Smooth muscle cell of the brain vasculature (primary cell): Measurements from ENCODE around the gene LMNTD1.
A peak's percentile ranks its signal among the peaks of the same experiment; 100 is the strongest.
"Not testable (repeated sequence)": the region's sequence is repeated elsewhere in the genome, so short reads cannot be mapped to it uniquely, and the experiment has no call there.

ENCODE experiments used
- DNase-seq: peaks from one replicate; pipeline ENCODE4 v3.0.0-alpha.2; 2012; ENCODE audit warnings: low read depth, low spot score

Gene LMNTD1

DNA sequence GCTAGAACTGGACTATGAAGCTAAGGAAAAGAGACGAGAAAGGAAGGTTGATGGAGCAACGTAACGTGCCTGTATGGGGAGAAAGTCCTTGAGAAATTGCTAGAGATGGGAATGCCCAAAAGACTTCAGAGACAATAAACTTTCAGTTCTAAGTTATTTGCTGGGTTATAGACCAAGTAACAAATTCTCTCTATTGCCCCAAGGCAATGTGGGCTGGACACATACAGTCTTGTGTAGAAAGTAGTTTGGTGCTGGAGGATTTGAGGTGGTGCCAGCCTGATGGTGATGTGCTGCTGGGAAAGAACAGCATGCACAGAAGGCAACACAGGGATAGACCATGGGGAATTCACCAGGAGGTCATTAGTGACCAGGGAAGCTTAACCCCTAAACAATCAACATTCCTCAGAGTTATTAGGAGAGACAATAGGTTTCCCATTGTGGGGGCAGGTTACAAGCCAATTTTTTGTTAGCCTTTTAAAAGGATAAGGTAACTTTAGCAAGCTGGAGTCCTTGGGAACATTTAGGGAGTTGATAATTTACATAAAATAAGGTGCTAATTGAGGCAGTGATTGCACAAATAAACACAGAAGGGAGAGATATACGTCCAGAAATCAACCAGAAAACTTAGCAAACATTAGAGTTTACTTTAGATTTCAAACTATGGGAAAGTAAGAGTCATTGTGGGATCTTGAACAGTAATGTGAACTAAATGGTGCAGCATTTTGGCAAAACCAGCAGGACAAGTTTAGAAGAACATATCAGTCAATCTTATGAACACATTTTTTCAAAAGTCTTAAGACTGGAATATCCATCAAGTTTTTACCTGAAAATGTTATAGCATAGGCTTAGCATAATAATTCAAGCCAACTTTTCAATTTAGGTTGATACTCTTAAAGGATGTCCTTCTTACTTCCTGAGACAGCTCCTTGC, 61.4 kb downstream of the LMNTD1 start:
- DNase-seq = no peak

DNA sequence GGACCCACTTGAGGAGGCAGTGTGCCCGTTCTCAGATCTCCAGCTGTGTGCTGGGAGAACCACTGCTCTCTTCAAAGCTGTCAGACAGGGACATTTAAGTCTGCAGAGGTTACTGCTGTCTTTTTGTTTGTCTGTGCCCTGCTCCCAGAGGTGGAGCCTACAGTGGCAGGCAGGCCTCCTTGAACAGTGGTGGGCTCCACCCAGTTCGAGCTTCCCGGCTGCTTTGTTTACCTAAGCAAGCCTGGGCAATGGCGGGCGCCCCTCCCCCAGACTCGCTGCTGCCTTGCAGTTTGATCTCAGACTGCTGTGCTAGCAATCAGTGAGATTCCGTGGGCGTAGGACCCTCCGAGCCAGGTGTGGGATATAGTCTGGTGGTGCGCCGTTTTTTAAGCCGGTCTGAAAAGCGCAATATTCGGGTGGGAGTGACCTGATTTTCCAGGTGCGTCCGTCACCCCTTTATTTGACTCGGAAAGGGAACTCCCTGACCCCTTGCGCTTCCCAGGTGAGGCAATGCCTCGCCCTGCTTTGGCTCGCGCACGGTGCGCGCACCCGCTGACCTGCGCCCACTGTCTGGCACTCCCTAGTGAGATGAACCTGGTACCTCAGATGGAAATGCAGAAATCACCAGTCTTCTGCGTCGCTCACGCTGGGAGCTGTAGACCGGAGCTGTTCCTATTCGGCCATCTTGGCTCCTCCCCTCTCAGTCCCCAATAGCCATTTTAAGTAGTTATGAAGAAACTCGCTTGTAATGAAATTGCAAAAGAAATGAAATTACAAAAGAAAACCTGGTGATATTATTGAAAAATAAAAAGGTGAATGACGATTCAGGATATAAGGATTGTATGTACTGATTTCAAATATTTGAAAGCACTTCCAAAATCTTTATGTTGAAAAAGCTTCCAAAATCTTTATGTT, 63.9 kb downstream of the LMNTD1 start:
- not testable (repeated sequence) for DNase-seq

DNA sequence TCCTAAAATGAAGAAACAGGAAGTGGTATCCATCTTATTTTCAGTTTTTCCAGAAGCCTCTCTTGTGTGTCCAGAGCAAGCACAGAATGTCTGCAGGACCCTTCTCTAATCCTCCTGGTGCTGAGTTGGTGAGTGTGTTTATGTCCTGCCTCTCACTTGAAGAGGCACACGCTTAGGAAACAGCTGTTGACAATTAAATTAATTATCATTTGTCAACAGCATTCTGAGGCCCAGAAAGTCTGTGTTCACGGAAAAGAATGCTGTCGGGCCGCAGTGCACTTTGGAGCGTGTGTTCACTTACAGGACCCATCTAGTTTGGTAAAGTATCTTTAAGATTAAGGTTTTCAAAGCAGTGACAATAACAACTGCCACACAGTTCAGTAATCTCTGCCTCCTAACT, 70.5 kb downstream of the LMNTD1 start:
- no peak for DNase-seq

DNA sequence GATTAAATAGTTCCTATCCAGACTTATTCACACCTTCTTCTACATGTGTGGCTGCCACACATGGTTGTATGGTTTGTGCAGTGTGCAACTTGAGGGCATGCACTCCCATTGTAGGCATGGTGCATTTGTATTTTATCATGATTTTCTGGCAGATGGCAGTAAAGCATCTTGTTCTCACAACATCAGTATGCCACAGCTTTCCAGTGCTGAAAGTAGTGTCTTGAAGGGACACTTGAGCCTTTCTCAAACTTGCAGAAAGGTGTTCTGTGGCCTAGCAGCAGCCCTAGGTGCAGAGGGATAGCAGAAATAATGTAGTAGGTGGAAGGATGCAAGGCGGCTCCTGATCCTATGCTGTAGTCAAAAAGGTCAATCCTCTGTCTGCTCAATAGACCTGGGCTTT, 72.9 kb downstream of the LMNTD1 start:
- DNase-seq = no peak

DNA sequence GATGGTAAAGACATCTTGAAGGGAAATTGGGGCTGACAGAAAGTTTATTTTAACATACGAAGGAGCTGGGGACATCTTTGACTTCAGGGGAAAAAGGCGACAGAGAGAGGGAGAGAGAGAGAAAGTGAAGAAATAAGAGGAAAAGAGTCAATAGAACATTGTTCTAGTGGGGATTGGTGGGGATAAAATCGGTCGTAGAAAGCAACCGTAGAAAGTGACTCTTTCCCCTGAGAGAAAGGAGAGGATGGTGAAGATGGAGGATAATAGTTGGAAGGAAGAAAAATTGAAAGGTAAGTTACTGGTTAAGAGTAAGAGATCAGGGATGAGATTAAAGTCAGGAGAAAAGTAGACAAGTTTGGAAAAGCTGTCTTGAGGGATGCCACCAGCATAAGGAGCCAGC, 75.9 kb downstream of the LMNTD1 start:
- no peak for DNase-seq

DNA sequence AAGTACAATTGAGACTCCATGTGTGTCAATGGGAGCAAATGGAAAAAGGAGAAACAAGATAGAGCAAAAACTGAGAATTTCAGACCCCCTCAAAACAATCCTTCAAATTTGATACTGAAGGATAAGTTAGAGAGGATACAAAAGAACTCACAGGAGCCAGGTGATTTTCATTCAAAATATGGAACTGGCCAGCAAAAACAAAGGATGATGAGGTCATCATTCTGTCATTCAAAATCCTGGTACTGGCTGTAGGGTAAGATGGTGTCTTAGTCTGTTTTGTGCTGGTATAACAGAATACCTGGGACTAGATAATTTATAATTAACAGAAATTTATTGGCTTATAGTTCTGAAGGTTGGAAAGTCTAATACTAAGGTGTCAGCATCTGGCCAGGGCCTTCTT, 80.6 kb downstream of the LMNTD1 start:
- DNase-seq = no peak

DNA sequence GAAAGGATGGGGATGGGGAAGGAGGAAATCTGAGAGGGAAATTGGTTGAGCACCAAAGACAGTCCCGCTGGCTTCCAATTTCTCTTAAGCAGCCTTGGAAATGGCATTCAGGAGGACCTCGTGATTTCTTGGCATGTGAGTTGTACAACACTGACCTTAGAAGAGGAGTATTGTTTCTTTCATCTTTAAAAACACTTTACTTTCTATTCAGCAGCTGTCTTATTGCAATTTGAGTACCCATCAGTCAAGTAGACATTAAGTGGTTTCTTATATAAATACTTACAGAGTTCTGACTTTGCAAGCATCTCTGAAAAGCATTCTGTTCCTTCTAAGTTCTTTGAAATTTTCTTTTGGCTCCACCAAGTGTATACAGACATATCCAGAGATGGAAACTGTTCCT, 83.2 kb downstream of the LMNTD1 start:
- DNase-seq = no peak

DNA sequence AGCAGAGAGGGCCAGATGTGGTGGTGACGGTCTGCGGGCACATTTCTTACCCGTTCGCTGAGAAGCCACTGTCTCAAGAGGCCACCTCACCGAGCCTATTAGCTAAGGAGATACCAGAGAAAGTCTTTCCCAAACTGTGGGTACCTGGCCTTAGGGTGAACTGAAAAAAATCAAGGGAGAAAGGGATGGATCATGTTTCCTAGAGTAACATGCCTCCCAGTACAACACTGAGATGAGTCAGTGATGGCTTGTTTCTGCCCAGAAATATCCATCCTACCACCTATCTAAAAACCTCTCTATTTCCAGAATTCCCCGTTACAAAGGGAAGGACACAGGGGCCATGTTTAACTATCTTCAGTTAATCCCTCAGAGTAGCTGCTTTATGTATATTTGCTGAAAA, 83.7 kb downstream of the LMNTD1 start:
- DNase-seq = no peak

DNA sequence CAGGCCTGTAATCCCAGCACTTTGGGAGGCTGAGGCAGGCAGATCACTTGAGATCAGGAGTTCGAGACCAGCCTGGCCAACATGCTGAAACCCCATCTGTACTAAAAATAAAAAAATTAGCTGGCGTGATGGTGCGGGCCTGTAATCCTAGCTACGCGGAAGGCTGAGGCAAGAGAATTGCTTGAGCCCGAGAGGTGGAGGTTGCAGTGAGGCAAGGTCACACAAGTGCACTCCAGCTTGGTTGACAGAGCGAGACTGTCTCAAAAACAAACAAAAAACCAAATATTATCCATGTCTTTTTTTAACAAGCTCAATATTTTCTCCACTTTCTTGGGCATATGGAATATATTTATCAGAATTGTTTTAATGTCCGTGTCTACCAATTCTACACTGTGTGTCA, 89.6 kb downstream of the LMNTD1 start:
- DNase-seq = no peak

DNA sequence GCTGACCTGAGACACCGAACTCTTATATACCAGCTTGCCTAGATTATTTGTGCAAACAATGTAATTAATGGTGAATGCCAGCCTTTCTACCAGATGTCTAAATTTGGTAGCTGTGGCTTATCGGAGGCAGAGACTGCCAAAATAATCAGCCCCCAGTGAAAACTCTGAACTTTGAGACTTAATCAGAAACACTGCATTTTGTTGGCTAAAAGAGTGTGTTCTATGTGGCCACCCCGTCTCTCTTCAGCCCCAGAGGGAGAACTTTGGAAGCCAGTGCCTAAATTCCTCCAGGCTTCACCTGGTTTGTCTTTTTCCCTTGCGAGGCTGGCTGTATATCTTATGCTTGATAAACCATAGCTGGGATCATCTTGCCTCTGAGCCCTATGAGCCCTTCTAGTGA, 90.1 kb downstream of the LMNTD1 start:
- DNase-seq = no peak

DNA sequence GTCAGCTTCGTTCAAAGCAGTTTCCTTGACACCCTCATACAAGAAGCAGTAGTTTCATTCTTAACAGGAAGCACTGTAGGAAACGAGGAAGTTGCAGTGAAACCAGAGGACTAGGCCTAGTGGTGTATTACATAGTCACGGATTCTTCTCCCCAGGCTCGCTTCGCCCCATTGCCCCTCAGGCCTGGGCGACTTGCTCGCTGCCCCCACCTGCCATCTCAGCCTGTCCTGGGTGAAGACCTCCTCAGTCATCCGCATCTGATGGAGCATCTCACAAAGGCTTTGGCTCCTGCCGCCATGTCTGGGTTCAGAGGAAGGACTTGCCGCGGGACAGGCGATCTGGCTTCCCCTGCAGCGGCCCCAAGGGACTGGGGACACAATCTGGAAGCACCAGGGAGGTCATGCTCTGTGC, 93.5 kb downstream of the LMNTD1 start:
- DNase-seq = no peak

DNA sequence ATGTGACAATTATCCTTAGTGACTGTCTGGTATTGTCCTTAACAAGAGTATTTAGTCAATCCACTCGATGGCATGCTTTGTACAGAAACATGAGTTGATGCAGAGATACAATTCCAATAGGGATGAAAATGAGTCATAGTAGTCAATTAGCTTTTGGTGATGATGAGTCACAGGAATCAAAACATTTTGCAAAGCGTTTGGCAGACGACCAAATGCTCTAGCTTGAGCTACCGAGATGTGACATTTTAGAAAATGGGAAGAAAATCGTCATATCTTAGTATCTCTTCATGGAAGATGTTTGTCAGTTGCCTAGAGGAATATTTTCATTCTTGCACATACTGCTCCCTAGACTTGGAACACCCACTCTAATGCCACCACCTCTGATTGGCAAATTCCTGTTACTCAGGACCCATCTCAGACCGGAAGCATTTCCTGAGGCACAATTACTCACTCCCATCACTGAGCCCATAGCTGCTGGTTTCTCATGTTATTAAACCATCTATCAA, 95.0 kb downstream of the LMNTD1 start:
- DNase-seq = peak; percentile 85

DNA sequence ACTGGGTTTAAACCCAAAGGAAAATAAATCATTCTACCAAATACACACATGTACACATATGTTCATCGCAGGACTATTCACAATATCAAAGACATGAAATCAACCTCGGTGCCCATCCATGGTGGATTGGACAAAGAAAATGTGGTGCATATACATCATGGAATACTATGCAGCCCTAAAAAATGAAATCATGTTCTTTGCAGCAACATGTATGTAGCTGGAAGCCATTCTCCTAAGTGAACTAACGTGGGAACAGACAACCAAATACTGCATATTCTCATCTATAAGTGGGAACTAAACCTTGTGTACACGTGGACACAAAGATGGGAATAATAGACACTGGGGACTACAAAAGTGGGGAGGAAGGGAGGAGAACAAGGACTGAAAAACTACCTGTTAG, 96.6 kb downstream of the LMNTD1 start:
- DNase-seq = no peak

DNA sequence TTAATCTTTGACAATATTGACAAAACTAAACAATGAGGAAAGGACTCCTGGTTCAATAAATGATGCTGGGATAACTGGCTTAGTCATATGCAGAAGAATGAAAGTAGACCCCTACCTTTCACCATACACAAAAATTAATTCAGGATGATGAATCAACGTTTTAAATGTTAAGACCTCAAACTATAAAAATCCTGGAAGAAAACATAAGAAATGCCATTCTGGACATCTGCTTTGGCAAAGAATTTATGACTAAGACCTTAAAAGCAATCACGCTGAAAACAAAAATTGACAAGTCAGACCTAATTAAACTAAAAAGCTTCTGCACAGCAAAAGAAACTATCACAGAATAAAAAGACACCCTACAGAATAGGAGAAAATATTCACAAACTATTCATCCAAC, 97.4 kb downstream of the LMNTD1 start:
- no peak for DNase-seq

DNA sequence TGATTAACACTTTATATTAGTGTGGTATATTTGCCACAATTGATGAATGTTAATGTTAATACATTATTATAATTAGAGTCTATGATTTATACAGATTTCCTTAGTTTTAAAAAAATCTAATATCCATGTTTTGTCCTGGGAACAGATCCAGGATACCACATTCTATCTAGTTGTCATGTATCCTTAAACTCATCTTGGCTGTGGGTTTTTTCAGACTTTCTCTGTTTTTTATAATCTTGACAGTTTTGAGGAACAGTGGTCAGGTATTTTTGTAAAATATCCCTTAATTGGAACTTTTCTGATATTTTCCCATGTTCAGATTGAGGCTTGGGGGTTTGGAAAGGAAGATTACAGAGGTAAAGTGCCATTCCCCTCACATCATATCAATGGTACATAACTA, 104.1 kb downstream of the LMNTD1 start:
- no peak for DNase-seq

DNA sequence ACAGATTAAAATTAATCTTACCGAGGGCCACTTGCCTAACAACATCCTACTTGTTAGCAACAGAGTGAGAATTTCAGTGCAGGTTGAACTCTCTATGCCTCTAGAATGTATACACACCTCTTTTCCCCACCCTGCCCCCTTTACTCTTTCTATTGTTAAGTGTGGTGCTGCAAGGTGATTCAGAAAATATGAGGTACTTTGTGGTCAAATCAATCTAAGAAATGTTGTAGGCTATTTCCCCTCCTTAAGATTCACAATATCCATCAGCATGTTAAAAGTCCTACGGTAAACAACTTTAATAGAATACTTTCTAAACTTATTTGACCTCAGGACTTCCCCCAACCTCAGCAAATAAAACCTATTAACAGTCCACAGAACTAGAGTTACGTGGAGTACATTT, 106.0 kb downstream of the LMNTD1 start:
- no peak for DNase-seq

DNA sequence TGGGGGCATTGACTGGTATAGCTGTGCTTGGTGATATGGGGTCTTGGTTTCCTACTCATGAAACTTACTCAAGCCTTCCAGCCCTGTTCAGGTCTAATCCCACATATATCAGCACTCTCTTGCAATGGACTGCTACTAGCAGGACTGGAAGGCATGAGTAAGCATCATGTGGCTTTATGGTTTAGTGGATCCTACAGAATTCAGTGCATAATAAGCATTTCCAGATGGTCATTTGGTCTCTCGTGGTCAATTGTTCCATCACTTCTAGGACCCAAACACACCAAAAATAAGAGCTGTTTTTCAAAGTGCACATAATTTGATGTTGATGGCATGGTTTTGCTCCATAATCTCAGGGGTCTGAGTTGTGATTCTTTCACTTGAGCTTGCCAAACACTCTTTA, 114.4 kb downstream of the LMNTD1 start:
- DNase-seq = no peak

DNA sequence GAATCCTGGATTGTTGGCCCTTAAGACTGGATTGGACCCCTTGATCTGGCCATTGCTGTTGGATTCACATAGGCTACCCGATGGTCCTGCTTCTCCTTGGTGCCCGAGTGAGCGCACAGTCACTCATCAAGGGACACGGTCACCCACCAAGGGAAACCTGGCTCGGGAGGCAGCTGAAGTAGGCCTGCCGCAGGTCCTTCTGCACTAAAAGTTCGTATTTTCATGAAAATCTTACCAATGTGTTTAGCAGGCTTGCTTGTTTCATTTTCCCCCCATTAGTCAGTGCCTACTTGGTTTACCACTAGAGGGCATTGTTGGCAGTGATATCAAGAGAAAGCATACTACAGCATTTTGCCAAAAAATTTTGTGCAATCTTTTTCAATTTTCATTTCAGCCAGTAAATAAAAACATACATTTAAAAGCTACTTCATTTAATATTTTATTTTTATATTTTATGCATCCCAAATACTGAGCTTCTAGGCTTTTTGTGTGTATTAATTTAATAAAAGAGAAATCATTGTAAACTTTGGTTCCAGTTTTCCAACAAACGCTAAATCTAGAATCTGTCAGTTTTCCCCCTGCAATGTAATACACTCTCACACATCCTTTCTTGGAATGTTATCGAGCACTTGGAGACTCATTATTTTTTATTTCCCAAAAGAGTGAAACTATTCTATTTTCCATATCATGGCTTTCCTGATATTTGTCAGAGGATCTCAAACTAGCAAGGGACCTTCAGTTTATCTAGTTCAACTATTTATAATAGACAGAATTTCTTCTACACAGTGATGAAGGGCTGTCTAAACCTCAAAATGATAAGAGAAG, 116.7 kb downstream of the LMNTD1 start:
- DNase-seq = peak; percentile 66

DNA sequence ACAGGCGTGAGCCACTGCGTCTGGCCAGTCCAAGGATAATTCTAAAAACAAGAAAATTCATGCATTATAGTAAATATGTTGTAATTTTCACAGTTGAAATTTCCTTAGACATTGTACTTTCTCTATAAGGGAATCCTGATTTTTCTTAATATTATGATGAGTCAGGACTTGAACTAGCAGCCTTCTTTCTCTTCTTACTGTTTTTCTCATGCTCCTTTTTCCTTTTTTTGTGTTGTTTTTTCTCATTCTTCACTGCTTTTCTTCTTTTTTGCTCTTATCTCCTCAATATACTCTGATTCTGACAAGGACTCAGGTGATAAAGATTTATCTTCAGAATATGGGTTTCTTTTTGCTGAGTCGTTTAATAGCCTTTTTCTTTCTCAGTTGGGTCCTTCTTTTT, 117.7 kb downstream of the LMNTD1 start:
- no peak for DNase-seq

DNA sequence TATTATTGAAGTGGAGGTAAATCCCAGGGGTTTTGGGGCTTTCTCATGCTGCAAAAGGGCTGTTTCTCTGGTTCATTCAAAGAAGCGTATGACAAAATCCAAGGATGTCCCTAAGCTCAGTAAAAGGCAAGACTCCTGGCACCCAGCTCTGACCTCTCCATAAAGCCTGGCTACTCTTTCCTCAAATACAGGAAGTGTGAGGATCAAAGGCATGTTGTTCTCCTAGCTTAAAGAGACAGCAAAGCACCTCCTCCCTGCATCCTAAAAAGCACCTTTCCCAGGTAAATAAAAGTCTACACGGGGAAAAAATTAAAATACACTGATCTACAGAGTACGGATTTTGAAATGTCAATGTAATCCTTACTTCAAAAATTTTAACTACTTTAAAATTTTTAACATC, 118.6 kb downstream of the LMNTD1 start:
- DNase-seq = no peak

DNA sequence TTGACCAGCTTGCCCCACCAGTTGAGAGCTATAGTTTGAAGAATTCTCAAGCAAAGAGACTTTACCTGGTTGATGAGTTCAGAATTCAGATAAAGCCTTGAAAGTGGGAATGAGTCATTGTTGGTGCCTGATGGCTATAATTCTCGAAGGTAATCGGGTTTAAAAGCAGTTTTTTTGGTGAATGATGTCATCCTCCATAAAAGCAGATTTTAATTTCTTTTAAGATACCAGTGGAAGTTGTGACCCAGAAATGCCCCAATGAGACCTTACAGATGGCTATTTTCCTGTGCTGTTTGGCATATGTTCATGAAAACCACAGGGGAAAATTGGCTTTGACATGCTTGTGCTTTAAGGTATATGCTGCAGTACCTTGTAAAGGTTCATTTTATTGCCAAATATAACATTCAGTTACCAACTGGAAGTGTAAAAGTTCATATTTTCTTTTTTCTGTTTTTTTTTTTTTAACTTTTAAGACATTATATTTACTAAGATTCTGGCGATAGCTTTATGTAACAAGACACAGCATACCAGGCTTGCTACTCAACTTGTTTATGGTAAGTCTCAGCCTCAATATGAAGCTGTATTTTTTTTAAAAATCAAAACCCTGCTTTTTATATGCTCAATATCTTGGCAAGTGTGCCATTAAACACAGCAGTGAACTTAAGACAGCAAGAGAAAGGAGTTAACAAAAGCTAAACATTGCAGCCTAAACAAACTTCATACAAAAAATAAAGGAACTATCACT, 119.3 kb downstream of the LMNTD1 start:
- DNase-seq = no peak
